ENCODE data around the gene C3orf70.

DNA sequence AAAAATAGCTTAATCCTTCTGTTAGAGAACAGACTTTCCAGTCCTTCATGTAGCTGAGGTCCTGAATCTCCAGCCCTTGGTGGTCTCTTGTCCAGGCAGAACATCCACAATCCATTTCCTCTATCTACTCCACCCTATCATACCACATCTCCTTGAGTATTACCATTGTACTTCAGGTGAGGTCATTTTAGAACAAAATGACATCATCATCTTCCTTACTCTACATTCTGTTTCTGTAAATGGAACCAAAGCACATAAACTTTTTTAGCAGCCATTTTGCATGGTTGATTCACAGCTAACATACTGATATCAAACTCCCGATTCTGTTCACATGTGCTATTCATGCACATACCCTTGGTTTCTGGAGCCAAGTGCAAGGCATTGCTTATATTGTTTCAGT, 112.4 kb downstream of the C3orf70 start:
- no peak for TF ChIP-seq POLR2A (IDR thresholded peaks at IDR 0.05)
- TF ChIP-seq, protein P1, sequence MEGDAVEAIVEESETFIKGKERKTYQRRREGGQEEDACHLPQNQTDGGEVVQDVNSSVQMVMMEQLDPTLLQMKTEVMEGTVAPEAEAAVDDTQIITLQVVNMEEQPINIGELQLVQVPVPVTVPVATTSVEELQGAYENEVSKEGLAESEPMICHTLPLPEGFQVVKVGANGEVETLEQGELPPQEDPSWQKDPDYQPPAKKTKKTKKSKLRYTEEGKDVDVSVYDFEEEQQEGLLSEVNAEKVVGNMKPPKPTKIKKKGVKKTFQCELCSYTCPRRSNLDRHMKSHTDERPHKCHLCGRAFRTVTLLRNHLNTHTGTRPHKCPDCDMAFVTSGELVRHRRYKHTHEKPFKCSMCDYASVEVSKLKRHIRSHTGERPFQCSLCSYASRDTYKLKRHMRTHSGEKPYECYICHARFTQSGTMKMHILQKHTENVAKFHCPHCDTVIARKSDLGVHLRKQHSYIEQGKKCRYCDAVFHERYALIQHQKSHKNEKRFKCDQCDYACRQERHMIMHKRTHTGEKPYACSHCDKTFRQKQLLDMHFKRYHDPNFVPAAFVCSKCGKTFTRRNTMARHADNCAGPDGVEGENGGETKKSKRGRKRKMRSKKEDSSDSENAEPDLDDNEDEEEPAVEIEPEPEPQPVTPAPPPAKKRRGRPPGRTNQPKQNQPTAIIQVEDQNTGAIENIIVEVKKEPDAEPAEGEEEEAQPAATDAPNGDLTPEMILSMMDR (IDR thresholded peaks at IDR 0.05): no peak
